ENCODE data around the gene GNAO1. TPM values are rescaled to one million over a fixed set of nuclear protein-coding genes. Genes with fewer than 3 reads are reported as not detected.

The GNAO1 gene
- total RNA-seq, 1 donor from 2014 or later, result 1.2 TPM

- peak; percentile 74 for DNase-seq (ENCODE audit: low spot score)
These were observed 166.6 kb downstream of the GNAO1 start for GRCh38 chr16:56357765-56358322.

GRCh38 chr16:56360117-56361008 lies 169.1 kb downstream of the GNAO1 start:
- Mint-ChIP-seq H3K27ac (ENCODE audit: unreplicated experiment) (no peak overlapping the region), H3K4me1 (ENCODE audit: low read depth) (peaks cover 30% of the 10 kb centered on the region), H3K4me3 (ENCODE audit: unreplicated experiment) (no peak overlapping the region), H3K36me3 (ENCODE audit: low read depth) (peaks cover 7% of the 10 kb centered on the region), H3K9me3 (ENCODE audit: low read depth) (no peaks in the 10 kb centered on the region), H3K27me3 (ENCODE audit: low read depth) (no peaks in the 10 kb centered on the region)
- no peak for DNase-seq (ENCODE audit: low spot score)
- no peak for TF ChIP-seq CTCF (IDR thresholded peaks at IDR 0.05)

More at GRCh38 chr16:56357765-56358322, 166.6 kb downstream of the GNAO1 start:
- no peak for TF ChIP-seq CTCF (IDR thresholded peaks at IDR 0.05)
- H3K27ac Mint-ChIP-seq (ENCODE audit: unreplicated experiment), result peak overlapping the region; percentile 98
- peaks cover 6% of the 10 kb centered on the region for H3K36me3 Mint-ChIP-seq (ENCODE audit: low read depth)
- no peaks in the 10 kb centered on the region for H3K9me3 Mint-ChIP-seq (ENCODE audit: low read depth)
- H3K27me3 Mint-ChIP-seq (ENCODE audit: low read depth), result no peaks in the 10 kb centered on the region
- H3K4me3 Mint-ChIP-seq (ENCODE audit: unreplicated experiment), result peak overlapping the region; percentile 74
- peaks cover 31% of the 10 kb centered on the region for H3K4me1 Mint-ChIP-seq (ENCODE audit: low read depth)

GRCh38 chr16:56362057-56362655 lies 170.9 kb downstream of the GNAO1 start:
- DNase-seq (ENCODE audit: low spot score), result no peak
- peaks cover 13% of the 10 kb centered on the region for H3K4me1 Mint-ChIP-seq (ENCODE audit: low read depth)
- peaks cover 9% of the 10 kb centered on the region for H3K36me3 Mint-ChIP-seq (ENCODE audit: low read depth)
- H3K27ac Mint-ChIP-seq (ENCODE audit: unreplicated experiment), result no peak overlapping the region
- H3K27me3 Mint-ChIP-seq (ENCODE audit: low read depth), result no peaks in the 10 kb centered on the region
- no peaks in the 10 kb centered on the region for H3K9me3 Mint-ChIP-seq (ENCODE audit: low read depth)
- TF ChIP-seq CTCF (IDR thresholded peaks at IDR 0.05), result no peak
- H3K4me3 Mint-ChIP-seq (ENCODE audit: unreplicated experiment), result no peak overlapping the region

GRCh38 chr16:56362706-56363105 lies 171.4 kb downstream of the GNAO1 start:
- no peak for TF ChIP-seq CTCF (IDR thresholded peaks at IDR 0.05)
- Mint-ChIP-seq H3K27me3 (ENCODE audit: low read depth) (no peaks in the 10 kb centered on the region), H3K4me3 (ENCODE audit: unreplicated experiment) (no peak overlapping the region), H3K4me1 (ENCODE audit: low read depth) (peaks cover 8% of the 10 kb centered on the region), H3K9me3 (ENCODE audit: low read depth) (no peaks in the 10 kb centered on the region), H3K36me3 (ENCODE audit: low read depth) (peaks cover 12% of the 10 kb centered on the region), H3K27ac (ENCODE audit: unreplicated experiment) (no peak overlapping the region)
- no peak for DNase-seq (ENCODE audit: low spot score)

- H3K27me3 Mint-ChIP-seq (ENCODE audit: low read depth), result no peaks in the 10 kb centered on the region
- no peak overlapping the region for H3K4me3 Mint-ChIP-seq (ENCODE audit: unreplicated experiment)
- H3K27ac Mint-ChIP-seq (ENCODE audit: unreplicated experiment), result no peak overlapping the region
- H3K36me3 Mint-ChIP-seq (ENCODE audit: low read depth), result peaks cover 12% of the 10 kb centered on the region
- TF ChIP-seq CTCF (IDR thresholded peaks at IDR 0.05), result no peak
- no peaks in the 10 kb centered on the region for H3K9me3 Mint-ChIP-seq (ENCODE audit: low read depth)
- H3K4me1 Mint-ChIP-seq (ENCODE audit: low read depth), result peaks cover 2% of the 10 kb centered on the region
- no peak for DNase-seq (ENCODE audit: low spot score)
These were observed 172.0 kb downstream of the GNAO1 start for GRCh38 chr16:56363181-56363716.
